ENCODE data around the gene ERC2. TPM values are rescaled to one million over a fixed set of nuclear protein-coding genes. Genes with fewer than 3 reads are reported as not detected.

ERC2 gene
- total RNA-seq, 6 donors from 2014 or later: 0.67 to 14.7 (median 1.3) TPM

DNA sequence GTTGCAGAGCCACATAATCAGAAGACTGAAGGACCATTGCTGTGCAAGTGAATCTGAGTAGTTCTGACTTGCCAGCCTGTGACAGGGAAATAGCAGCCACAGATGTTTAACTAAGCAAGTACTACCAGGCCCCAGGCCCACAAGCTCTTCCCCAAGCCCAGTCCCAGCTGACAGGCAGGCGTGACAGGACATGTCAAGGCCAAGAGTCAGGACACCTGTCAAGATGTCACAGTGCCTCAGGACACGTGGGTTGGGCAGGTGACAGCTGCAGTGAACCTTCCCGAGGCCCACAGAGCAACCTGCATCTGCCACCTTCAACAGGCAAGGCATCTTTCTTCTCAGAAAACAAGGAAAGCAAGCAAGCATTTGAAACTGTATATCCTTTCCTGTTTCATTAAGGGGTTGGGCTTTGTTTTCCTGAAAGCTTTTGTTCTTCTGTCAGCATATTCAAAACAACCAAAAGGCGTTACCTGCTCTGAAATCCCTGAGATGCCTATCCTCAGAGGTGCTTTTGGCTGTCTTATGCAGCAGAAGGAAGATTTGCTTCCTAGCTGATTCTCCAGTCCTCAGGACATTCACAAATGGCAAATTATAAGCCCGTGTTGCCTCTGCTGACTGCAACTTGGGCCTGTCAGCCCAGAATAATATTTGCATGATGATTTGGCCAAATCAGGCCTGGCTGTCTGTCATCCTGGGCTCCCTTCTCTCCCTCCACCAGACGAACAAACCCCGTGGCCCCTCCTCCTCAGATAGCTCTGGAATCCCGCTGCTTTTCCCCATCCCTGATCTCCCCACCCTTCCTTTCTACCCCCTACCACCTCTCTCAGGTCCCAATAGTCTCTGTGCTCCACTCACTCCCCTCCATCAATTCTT lies 809.3 kb downstream of the ERC2 start:
- H3K36me3 ChIP-seq: no peaks in the 10 kb centered on the region
- ATAC-seq (ENCODE audit: low FRiP score in 2 of 2): no peak

GRCh38 chr3:55658270-55658669 lies 810.0 kb downstream of the ERC2 start:
- H3K4me1 ChIP-seq: no peaks in the 10 kb centered on the region
- DNase-seq (no peak), ATAC-seq (ENCODE audit: low FRiP score in 2 of 2) (no peak)
- TF ChIP-seq POLR2AphosphoS5 (IDR thresholded peaks at IDR 0.05) (no peak), POLR2A (IDR thresholded peaks at IDR 0.05) (no peak), CTCF (IDR thresholded peaks at IDR 0.05) (no peak), EP300 (IDR thresholded peaks at IDR 0.05) (no peak)
- WGBS, 2 donors: 98 to 100% methylated on average over 1 of the region's 1 CpG
- H3K9me3 ChIP-seq: no peaks in the 10 kb centered on the region
- no peak overlapping the region for H3K27ac ChIP-seq
- no peaks in the 10 kb centered on the region for H3K27me3 ChIP-seq
- no peak overlapping the region for H3K4me3 ChIP-seq
- no peaks in the 10 kb centered on the region for H3K36me3 ChIP-seq

More for the DNA sequence above, 809.3 kb downstream of the ERC2 start:
- 69 to 74% methylated on average over 7 to 8 of the region's 8 CpGs for WGBS, 2 donors
- TF ChIP-seq EP300 (IDR thresholded peaks at IDR 0.05) (no peak), CTCF (IDR thresholded peaks at IDR 0.05) (no peak), POLR2A (IDR thresholded peaks at IDR 0.05) (no peak), POLR2AphosphoS5 (IDR thresholded peaks at IDR 0.05) (no peak)
- no peaks in the 10 kb centered on the region for H3K4me1 ChIP-seq
- no peak for DNase-seq
- H3K4me3 ChIP-seq: no peak overlapping the region
- H3K27ac ChIP-seq: no peak overlapping the region
- H3K9me3 ChIP-seq: no peaks in the 10 kb centered on the region
- H3K27me3 ChIP-seq: no peaks in the 10 kb centered on the region

DNA sequence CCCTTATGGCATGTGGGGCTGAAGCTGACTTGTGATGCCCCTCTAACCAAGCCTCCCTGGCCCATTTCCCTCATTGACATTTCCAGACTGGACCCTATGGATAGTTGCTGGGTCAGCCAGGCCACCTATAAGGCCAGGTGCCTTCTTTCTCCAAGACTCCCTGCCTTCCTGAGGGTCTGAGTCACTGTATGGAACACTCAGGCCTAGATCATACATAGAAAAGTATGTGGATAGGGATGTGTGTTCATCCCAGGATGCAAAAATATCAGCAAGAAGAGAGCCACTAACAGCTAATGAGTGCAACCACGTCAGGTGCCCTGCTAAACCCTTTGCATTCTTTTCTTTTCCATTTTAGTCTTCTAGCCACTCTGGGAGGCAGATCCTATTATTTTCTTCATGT lies 812.7 kb downstream of the ERC2 start:
- ATAC-seq (ENCODE audit: low FRiP score in 2 of 2) (no peak), DNase-seq (no peak)
- WGBS, 2 donors: 77% methylated on average over 1 of the region's 1 CpG
- Histone ChIP-seq H3K27me3 (no peaks in the 10 kb centered on the region), H3K27ac (no peak overlapping the region), H3K9me3 (no peaks in the 10 kb centered on the region), H3K4me1 (no peaks in the 10 kb centered on the region), H3K4me3 (no peak overlapping the region), H3K36me3 (no peaks in the 10 kb centered on the region)
- TF ChIP-seq POLR2AphosphoS5 (IDR thresholded peaks at IDR 0.05) (no peak), CTCF (IDR thresholded peaks at IDR 0.05) (no peak), POLR2A (IDR thresholded peaks at IDR 0.05) (no peak), EP300 (IDR thresholded peaks at IDR 0.05) (no peak)

- DNase-seq (no peak), ATAC-seq (ENCODE audit: low FRiP score in 2 of 2) (no peak)
- no peak for TF ChIP-seq POLR2AphosphoS5 (IDR thresholded peaks at IDR 0.05)
- TF ChIP-seq POLR2A (IDR thresholded peaks at IDR 0.05): no peak
- no peak for TF ChIP-seq CTCF (IDR thresholded peaks at IDR 0.05)
- TF ChIP-seq EP300 (IDR thresholded peaks at IDR 0.05): no peak
- Histone ChIP-seq H3K27me3 (no peaks in the 10 kb centered on the region), H3K9me3 (no peaks in the 10 kb centered on the region), H3K27ac (no peak overlapping the region), H3K36me3 (no peaks in the 10 kb centered on the region), H3K4me3 (no peak overlapping the region), H3K4me1 (no peaks in the 10 kb centered on the region)
- 63 to 80% methylated on average over 7 of the region's 7 CpGs for WGBS, 2 donors
Observed at GRCh38 chr3:55654123-55654760, 814.0 kb downstream of the ERC2 start.

All from upper lobe of left lung (tissue), 6 donors.